Motor neuron (in vitro differentiated cells): Measurements from ENCODE around the gene SHC1. TPM values are rescaled to one million over a fixed set of nuclear protein-coding genes. Genes with fewer than 3 reads are reported as not detected.

Source experiments
- ATAC-seq, 8 experiments: fragments of 200-7000 bp; cut with Tn5 transposase; replicated peaks in 6 of 8; 2 replicates each; pipeline ENCODE4 v1.8.0; 2021; ENCODE audit warnings: mild to moderate bottlenecking in 8 of 8, moderate library complexity in 8 of 8
- H3K27ac ChIP-seq, 2 donors: fragments of 250-450 bp; sonication (Bioruptor Pico); 2 replicates each; pipeline ENCODE4 v1.9.0; 2021; ENCODE audit warnings: antibody characterized with exemption in 2 of 2, mild to moderate bottlenecking in 2 of 2, moderate library complexity in 1 of 2
- H3K4me1 ChIP-seq, 2 donors: fragments of 250-450 bp; sonication (Bioruptor Pico); replicated peaks in 1 of 2; 2 replicates each; pipeline ENCODE4 v1.6.1; 2021; ENCODE audit warnings: antibody characterized with exemption in 2 of 2, mild to moderate bottlenecking in 2 of 2, moderate library complexity in 1 of 2
- H3K4me3 ChIP-seq, 5 donors: fragments of 250-450 bp; sonication (Bioruptor Pico); 2 replicates each; pipeline ENCODE4 v1.9.0; 2021; ENCODE audit warnings: antibody characterized with exemption in 5 of 5, mild to moderate bottlenecking in 5 of 5, moderate library complexity in 4 of 5
- WGBS, 10 experiments: fragments of 450-650 bp; shearing (Covaris generic); methylation state at CpG; one replicate each; pipeline ENCODE4 v1.0.0; 2022; 5-methylcytosine and 5-hydroxymethylcytosine counted together
- in situ Hi-C, 9 experiments: fragments of 400-800 bp; cut with MboI; loops; one replicate each; pipeline ENCODE4 v1.15.0; 2021; ENCODE audit warnings: low sequenced_read_pairs in 9 of 9, low pct_unique_long_range_greater_than_20kb in 2 of 9; ENCODE audit not compliant: unreplicated experiment in 9 of 9
- total RNA-seq, 8 experiments: library from RNA; unstranded; fragments of 300-600 nt; gene quantifications; 2 replicates each; pipeline versions ENCODE4 v1.2.3 to v1.2.4, GENCODE V29; 2022

The SHC1 gene
- total RNA-seq, 8 experiments from 2014 or later: 24.8 to 184 (median 53.5) TPM

DNA sequence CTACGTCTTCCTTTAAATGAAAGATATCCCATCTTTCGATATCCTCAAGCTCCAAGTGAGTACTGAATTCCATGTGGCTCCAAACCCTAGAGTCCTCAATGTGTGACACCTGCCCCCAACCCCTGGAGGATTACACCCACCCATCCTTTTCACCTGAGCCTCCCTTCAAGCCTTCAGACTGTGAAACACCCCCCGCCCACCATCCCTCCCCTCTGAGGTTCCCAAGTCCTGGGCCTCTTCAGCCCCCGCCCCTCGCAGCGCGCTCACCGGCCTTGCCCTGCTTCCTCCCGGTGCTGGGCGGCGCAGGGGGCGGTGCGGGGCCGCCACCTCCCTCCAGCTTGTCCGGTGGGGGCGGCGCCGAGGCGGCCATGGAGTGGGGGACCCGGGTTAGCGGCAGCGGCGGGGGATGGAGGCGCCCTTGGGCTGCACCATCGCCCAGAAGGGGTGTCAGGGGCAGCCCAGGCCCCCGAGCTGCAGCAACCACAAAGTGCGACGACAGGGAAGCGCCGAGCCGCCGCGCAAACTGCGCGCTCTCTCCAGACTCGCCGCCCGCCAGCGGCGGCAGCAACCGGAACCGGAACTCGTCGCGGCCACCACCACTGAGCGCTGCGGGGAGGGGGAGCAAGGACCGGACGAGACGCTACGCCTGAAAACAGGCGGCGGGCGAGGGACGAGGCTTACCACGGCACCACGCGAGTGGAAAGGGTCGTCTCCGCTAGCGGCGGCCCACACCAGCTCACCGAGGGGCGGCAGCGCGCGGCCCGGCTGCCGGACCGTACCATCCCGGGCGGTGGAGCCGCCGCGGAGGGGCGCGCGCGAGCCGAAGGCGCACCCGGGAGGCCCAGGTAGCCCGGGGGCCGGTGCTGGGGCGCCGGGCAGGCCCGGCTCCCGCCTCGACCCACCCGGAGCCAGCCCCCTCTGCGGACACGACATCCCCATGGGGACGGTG lies 9.1 kb downstream of the SHC1 start, which contains the start of gene PYGO2:
TSS of gene PYGO2 (minus strand) at position 576 of the 949 bp plus-strand sequence. CDS start at position 370, 206 bp downstream.
- in situ Hi-C loops: loop anchor here in 2 of 9 experiments (25.0 kb wide), 1 partner anchor 101 kb away; the partner anchor contains the start of genes ADAM15 (in 2 of the 2) and EFNA4 (in 2 of the 2)

DNA sequence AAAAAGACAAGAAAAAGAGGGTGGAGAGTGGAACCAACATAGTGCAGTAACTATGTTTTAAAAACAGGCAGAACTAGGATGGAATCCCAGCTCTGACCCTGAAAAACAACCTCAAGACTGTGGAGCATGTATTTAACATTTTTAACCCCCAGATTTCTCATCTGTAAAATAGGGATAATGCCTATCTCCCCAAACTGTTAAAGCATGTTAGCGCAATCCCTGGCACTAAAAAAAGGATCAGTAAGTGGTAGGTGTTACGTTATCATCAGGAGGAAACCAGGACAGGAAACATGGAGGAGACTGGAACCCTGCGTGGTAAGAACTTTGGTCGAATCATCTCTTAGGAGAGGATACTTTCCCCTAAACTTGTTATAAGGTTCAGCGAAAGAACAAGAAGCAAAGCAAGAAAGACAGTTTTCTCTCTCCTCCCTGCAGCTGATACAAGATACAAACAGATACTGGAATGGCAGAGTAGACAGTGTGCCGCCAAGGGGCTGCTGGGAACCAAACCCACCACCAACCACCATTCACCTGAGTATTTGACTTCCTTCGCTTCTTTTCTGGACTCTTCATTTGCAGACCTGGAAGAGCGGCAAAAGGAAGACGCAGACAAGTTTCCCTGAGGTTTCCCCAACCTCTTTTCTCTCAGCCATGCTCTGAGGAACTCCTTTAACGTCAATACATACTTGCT lies 10.0 kb downstream of the SHC1 start:
- 29 to 76% (median 55%) methylated on average over 2 to 10 of the region's 10 CpGs for WGBS, 10 experiments
- peak overlapping the region; percentile 92 to 98 (median 93) for H3K4me3 ChIP-seq
- ATAC-seq: no peak
- in situ Hi-C loops: loop anchor here in 2 of 9 experiments (25.0 kb wide), 1 partner anchor 102 kb away; the partner anchor contains the start of genes ADAM15 (in 2 of the 2) and EFNA4 (in 2 of the 2)
- peaks cover 16 to 22% of the 10 kb centered on the region in 2 donors for H3K4me1 ChIP-seq
- H3K27ac ChIP-seq: no peak overlapping the region

More for the DNA sequence above, 9.1 kb downstream of the SHC1 start, which contains the start of gene PYGO2:
- Histone ChIP-seq H3K27ac (peak within 1 kb of the TSS; percentile 100), H3K4me3 (peak within 1 kb of the TSS; percentile 92 to 98 (median 93)), H3K4me1 (peaks cover 13 to 22% of the 10 kb centered on the region in 2 donors)
- 0 to 20% (median 1%) methylated on average over 1 to 30 of the region's 93 CpGs; no CpG with 5 or more reads in 2 of the 10 experiments for whole genome bisulfite sequencing, 10 experiments
- ATAC-seq: peak; percentile 52 to 89 (median 86)

DNA sequence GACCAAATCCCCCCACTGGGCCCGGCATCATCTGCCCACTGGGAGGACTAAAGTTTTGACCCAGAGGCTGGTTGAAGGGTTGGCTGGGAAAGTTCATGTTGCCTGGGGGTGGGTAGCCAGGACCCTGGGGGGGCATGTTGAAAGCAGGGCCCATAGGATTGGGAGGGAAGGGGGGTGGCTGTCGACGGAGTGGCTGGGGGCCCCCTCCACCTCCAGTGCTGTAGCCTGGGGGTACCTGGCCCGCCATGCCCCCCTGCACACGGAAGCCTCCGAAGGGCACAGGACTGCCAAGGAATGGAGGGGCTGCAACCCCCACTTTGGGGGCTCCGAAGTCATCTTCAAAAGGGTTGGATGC lies 11.1 kb downstream of the SHC1 start:
- H3K4me3 ChIP-seq: no peak overlapping the region
- no peak for ATAC-seq
- no peak overlapping the region for H3K27ac ChIP-seq
- H3K4me1 ChIP-seq: peaks cover 26 to 34% of the 10 kb centered on the region in 2 donors
- in situ Hi-C loops: loop anchor here in 2 of 9 experiments (25.0 kb wide), 1 partner anchor 103 kb away; the partner anchor contains the start of genes ADAM15 (in 2 of the 2) and EFNA4 (in 2 of the 2)
- WGBS, 10 experiments: 100% methylated on average over 1 of the region's 7 CpGs; no CpG with 5 or more reads in 8 of the 10 experiments

- Histone ChIP-seq H3K27ac (no peak overlapping the region), H3K4me3 (no peak overlapping the region), H3K4me1 (peaks cover 32 to 39% of the 10 kb centered on the region in 2 donors)
- in situ Hi-C loops: loop anchor here in 2 of 9 experiments (25.0 kb wide), 1 partner anchor 103 kb away; the partner anchor contains the start of genes ADAM15 (in 2 of the 2) and EFNA4 (in 2 of the 2)
- WGBS, 10 experiments: 86 to 100% (median 95%) methylated on average over 2 to 9 of the region's 16 CpGs; no CpG with 5 or more reads in 5 of the 10 experiments
- ATAC-seq: no peak
Measured at GRCh38 chr1:154958681-154959425, 11.7 kb downstream of the SHC1 start.

- in situ Hi-C loops: loop anchor here in 2 of 9 experiments (25.0 kb wide), 1 partner anchor 104 kb away; the partner anchor contains the start of genes ADAM15 (in 2 of the 2) and EFNA4 (in 2 of the 2)
- no peak overlapping the region for H3K27ac ChIP-seq
- ATAC-seq: no peak
- H3K4me1 ChIP-seq: peaks cover 37 to 38% of the 10 kb centered on the region in 2 donors
- 50 to 92% (median 79%) methylated on average over 1 to 2 of the region's 2 CpGs; no CpG with 5 or more reads in 2 of the 10 experiments for WGBS, 10 experiments
- no peak overlapping the region for H3K4me3 ChIP-seq
Measured at GRCh38 chr1:154958036-154958435, 12.5 kb downstream of the SHC1 start.

DNA sequence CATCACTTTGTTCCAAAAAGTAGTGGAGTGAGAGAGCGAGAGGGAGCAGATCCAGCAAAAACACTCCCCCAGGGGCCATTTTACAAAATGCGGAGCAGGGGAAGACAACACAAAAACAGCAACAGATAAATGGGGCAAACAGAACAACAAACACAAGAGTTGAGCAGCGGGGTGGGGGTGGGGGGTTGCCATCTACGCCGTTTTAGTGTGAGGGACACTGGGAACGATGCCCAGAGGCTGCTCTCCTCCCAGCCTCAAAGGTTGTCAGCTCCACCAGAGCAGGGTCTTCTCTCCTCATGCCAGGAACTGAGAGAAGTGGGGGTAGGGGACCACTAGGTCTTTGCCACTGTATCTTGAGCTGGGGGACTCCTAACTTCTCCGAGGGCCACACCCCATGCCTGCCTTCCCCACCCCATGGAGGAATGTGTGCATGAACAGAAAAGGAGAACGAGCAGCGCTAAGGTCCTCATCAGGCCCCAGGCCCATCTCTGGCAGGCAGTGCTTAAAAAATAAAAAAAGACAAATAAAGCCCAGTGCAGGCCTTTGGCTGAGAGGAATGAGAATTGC lies 13.4 kb downstream of the SHC1 start:
- in situ Hi-C loops: loop anchor here in 2 of 9 experiments (25.0 kb wide), 1 partner anchor 105 kb away; the partner anchor contains the start of genes ADAM15 (in 2 of the 2) and EFNA4 (in 2 of the 2)
- Histone ChIP-seq H3K4me1 (peaks cover 32 to 36% of the 10 kb centered on the region in 2 donors), H3K4me3 (no peak overlapping the region), H3K27ac (no peak overlapping the region)
- WGBS, 10 experiments: 0 to 56% (median 42%) methylated on average over 1 to 8 of the region's 9 CpGs; no CpG with 5 or more reads in 4 of the 10 experiments
- ATAC-seq: no peak

GRCh38 chr1:154956544-154956941 lies 14.0 kb downstream of the SHC1 start:
- Histone ChIP-seq H3K4me1 (peaks cover 32 to 36% of the 10 kb centered on the region in 2 donors), H3K27ac (no peak overlapping the region), H3K4me3 (peak overlapping the region in 2 of 5 donors; percentile 38 to 42)
- WGBS, 10 experiments: 0 to 33% (median 13%) methylated on average over 1 to 6 of the region's 6 CpGs; no CpG with 5 or more reads in 4 of the 10 experiments
- in situ Hi-C loops: loop anchor here in 2 of 9 experiments (25.0 kb wide), 1 partner anchor 106 kb away; the partner anchor contains the start of genes ADAM15 (in 2 of the 2) and EFNA4 (in 2 of the 2)
- ATAC-seq: peak in 1 of 8 experiments; percentile 1

GRCh38 chr1:154955718-154956543 lies 14.6 kb downstream of the SHC1 start, which contains the start of gene PBXIP1:
Gene PBXIP1 (minus strand): TSS chr1:154956099. CDS start chr1:154953721, 2,378 bp downstream.
- in situ Hi-C loops: loop anchor here in 2 of 9 experiments (25.0 kb wide), 1 partner anchor 106 kb away; the partner anchor contains the start of genes ADAM15 (in 2 of the 2) and EFNA4 (in 2 of the 2)
- peak; percentile 32 to 78 (median 64) for ATAC-seq
- H3K4me1 ChIP-seq: peaks cover 32 to 36% of the 10 kb centered on the region in 2 donors
- 0 to 5% (median 0%) methylated on average over 1 to 15 of the region's 18 CpGs for whole genome bisulfite sequencing, 10 experiments
- peak within 1 kb of the TSS; percentile 39 to 43 for H3K27ac ChIP-seq
- H3K4me3 ChIP-seq: peak within 1 kb of the TSS; percentile 24 to 42 (median 34)

DNA sequence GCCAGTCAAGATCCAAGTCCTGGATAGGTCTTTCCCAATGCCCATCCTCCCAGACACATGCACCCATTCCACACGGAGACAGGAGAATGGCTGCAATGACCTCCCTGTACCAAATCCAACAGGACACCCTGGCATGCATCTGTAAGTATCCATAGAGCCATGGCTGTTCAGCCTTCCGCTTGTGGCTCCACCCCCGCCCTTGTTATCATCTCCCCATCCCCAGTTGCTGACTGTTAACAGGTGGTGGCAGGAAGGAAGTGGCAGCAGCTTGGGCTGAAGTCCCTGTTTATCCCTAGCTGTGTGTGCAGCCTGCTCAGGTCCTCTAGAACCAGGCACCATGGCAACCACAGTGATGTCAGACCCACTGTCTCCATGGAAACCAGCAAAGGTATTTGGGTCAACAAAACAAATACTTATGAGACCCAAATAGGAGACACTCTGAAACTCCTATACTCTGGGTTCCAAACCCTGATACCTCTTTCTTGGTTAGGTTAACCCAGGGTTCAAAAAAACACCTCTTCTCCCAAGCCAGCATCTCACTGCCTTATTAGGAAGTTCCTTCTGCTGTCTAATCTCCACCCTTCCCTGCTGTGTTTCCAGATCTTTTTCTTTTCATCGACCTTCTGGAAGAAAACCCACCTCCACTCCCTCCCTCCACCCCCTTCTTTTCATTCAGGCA lies 15.4 kb downstream of the SHC1 start:
- in situ Hi-C loops: loop anchor here in 2 of 9 experiments (25.0 kb wide), 1 partner anchor 107 kb away; the partner anchor contains the start of genes ADAM15 (in 2 of the 2) and EFNA4 (in 2 of the 2)
- peak overlapping the region; percentile 39 to 43 for H3K27ac ChIP-seq
- ATAC-seq: peak; percentile 15 to 86 (median 80)
- WGBS, 10 experiments: 0 to 14% (median 2%) methylated on average over 1 to 4 of the region's 4 CpGs
- H3K4me3 ChIP-seq: peak overlapping the region; percentile 24 to 42 (median 34)
- H3K4me1 ChIP-seq: peaks cover 24 to 32% of the 10 kb centered on the region in 2 donors

- H3K4me3 ChIP-seq: peak overlapping the region in 1 of 5 donors; percentile 38
- in situ Hi-C loops: loop anchor here in 2 of 9 experiments (25.0 kb wide), 1 partner anchor 108 kb away; the partner anchor contains the start of genes ADAM15 (in 2 of the 2) and EFNA4 (in 2 of the 2)
- ATAC-seq: no peak
- peaks cover 24 to 32% of the 10 kb centered on the region in 2 donors for H3K4me1 ChIP-seq
- 42 to 76% (median 62%) methylated on average over 1 to 3 of the region's 3 CpGs; no CpG with 5 or more reads in 3 of the 10 experiments for WGBS, 10 experiments
- H3K27ac ChIP-seq: peak overlapping the region in 1 of 2 donors; percentile 43
Measured at GRCh38 chr1:154954541-154954940, 16.0 kb downstream of the SHC1 start.
